Measurements from ENCODE around the gene GRIN1. TPM values are rescaled to one million over a fixed set of nuclear protein-coding genes. Genes with fewer than 3 reads are reported as not detected.
A peak's percentile ranks its signal among the peaks of the same experiment; 100 is the strongest.

The GRIN1 gene
- total and polyA plus RNA-seq, 2 of the 13 experiments (the other 11 are each of a cell fraction or from before 2014, with no cell fraction given): 0.13 TPM; not detected in 1

- peak; percentile 81; the same call in 1 of the 2 replicates for TF ChIP-seq SALL2 (CRISPR knock-in tag; IDR thresholded peaks at IDR 0.05)
- peak; percentile 74; the same call in 1 of the 2 replicates for TF ChIP-seq ZNF205 (CRISPR knock-in tag; IDR thresholded peaks at IDR 0.05)
- TF ChIP-seq SMAD3 (CRISPR knock-in tag; IDR thresholded peaks at IDR 0.05): peak; percentile 67; the same call in 1 of the 2 replicates
- TF ChIP-seq HMG20B (CRISPR knock-in tag; conservative IDR thresholded peaks at IDR 0.05): no peak
- peak; percentile 82; the same call in 1 of the 2 replicates for TF ChIP-seq WIZ (CRISPR knock-in tag; IDR thresholded peaks at IDR 0.05)
- TF ChIP-seq STAT5B (CRISPR knock-in tag; IDR thresholded peaks at IDR 0.05): 0 out of 2 replicates have a peak, but pooled peaks have one; percentile 64
- TF ChIP-seq DZIP1 (CRISPR knock-in tag; IDR thresholded peaks at IDR 0.05): 0 out of 2 replicates have a peak, but pooled peaks have one; percentile 35
- TF ChIP-seq SKI (IDR thresholded peaks at IDR 0.05; ENCODE audit: partially characterized antibody): peak; percentile 93
- TF ChIP-seq HNRNPL (IDR thresholded peaks at IDR 0.05; ENCODE audit: low read depth, low read length): no peak
- peak; percentile 95 for TF ChIP-seq REPIN1 (CRISPR knock-in tag; IDR thresholded peaks at IDR 0.05; ENCODE audit: borderline replicate concordance, low read depth)
- TF ChIP-seq ZNF276 (CRISPR knock-in tag; IDR thresholded peaks at IDR 0.05; ENCODE audit: low read depth): no peak
- peak; percentile 76; the same call in 1 of the 2 replicates for TF ChIP-seq KDM5B (CRISPR knock-in tag; IDR thresholded peaks at IDR 0.05; ENCODE audit: borderline replicate concordance)
- TF ChIP-seq KDM2A (CRISPR knock-in tag; IDR thresholded peaks at IDR 0.05; ENCODE audit: borderline replicate concordance, low read depth): peak; percentile 90
- 0 out of 2 replicates have a peak, but pooled peaks have one; percentile 83 for TF ChIP-seq CENPT (CRISPR knock-in tag; IDR thresholded peaks at IDR 0.05; ENCODE audit: low read depth)
- TF ChIP-seq BHLHE40 (IDR thresholded peaks at IDR 0.05; ENCODE audit: low read length): peak; percentile 93
- peak; percentile 51 for TF ChIP-seq THRA (CRISPR knock-in tag; IDR thresholded peaks at IDR 0.05; ENCODE audit: borderline replicate concordance)
- no peak; the same call in 1 of the 2 replicates for TF ChIP-seq ZNF234 (CRISPR knock-in tag; conservative IDR thresholded peaks at IDR 0.05)
- TF ChIP-seq ATF6 (CRISPR knock-in tag; conservative IDR thresholded peaks at IDR 0.05): no peak; the same call in 1 of the 2 replicates
- peak; percentile 37; the same call in 1 of the 2 replicates for TF ChIP-seq ZNF724P (CRISPR knock-in tag; IDR thresholded peaks at IDR 0.05; ENCODE audit: borderline replicate concordance)
- no peak for TF ChIP-seq CBX2 (IDR thresholded peaks at IDR 0.05; ENCODE audit: low read depth, low read length)
- no peak for TF ChIP-seq CBX2 (CRISPR knock-in tag; IDR thresholded peaks at IDR 0.05; ENCODE audit: low read depth)
- peak; percentile 63 for TF ChIP-seq SP2 (CRISPR knock-in tag; IDR thresholded peaks at IDR 0.05)
Measured at GRCh38 chr9:137188490-137189296, 49.7 kb downstream of the GRIN1 start, which contains the start of the genes ANAPC2 and SSNA1 (continued).

Data from HepG2 (cell line).